K562 treated with DMSO at 1 percent for 48 hours (cell line): Measurements from ENCODE around the gene FOXI2. TPM values are rescaled to one million over a fixed set of nuclear protein-coding genes. Genes with fewer than 3 reads are reported as not detected.

Experiments
- total RNA-seq: library from RNA; unstranded; fragments of 300-600 nt; gene quantifications from 2 replicates; pipeline ENCODE4 v1.2.3, GENCODE V29; 2022; ENCODE audit warnings: low replicate concordance; ENCODE audit errors: extremely low read depth

Gene FOXI2
- not detected in 2 replicates for total RNA-seq

GRCh38 chr10:127736915-127737562 lies at the start of gene FOXI2:
FOXI2 (plus strand) TSS chr10:127737185; CDS start chr10:127737274, 89 bp downstream.

Other genes with a start within 250 kb of the FOXI2 start
- not detected in 2 replicates for gene NPS, start 187.9 kb upstream of the FOXI2 start, total RNA-seq
- not detected in 2 replicates for gene CLRN3, start 155.8 kb downstream of the FOXI2 start, total RNA-seq
- not detected in 2 replicates for gene PTPRE, start 169.9 kb downstream of the FOXI2 start, total RNA-seq